ENCODE data around the gene PGM5.

- TF ChIP-seq CTCF (conservative IDR thresholded peaks at IDR 0.05; ENCODE audit: low read depth, low read length) (no peak), EZH2 (IDR thresholded peaks at IDR 0.05; ENCODE audit: low read length, unreplicated experiment) (no peak)
Observed at GRCh38 chr9:68575817-68576216, 219.4 kb downstream of the PGM5 start.

Data from PC-3 (cell line).